CD4-positive, alpha-beta T cell treated with Interleukin-15 for 4 hours (primary cell): ENCODE measurements around the gene STK16.
"Not testable (repeated sequence)": the region's sequence is repeated elsewhere in the genome, so short reads cannot be mapped to it uniquely, and the experiment has no call there.

Experiments
- DNase-seq: peaks from one replicate; pipeline ENCODE4 v3.0.0-alpha.2; 2020; ENCODE audit warnings: low spot score

Gene STK16

GRCh38 chr2:219270055-219270372, 24.7 kb downstream of the STK16 start:
- no peak for DNase-seq

GRCh38 chr2:219271021-219271420, 25.7 kb downstream of the STK16 start:
- no peak for DNase-seq

- no peak for DNase-seq
These were observed 27.1 kb downstream of the STK16 start for GRCh38 chr2:219272356-219272755.

GRCh38 chr2:219272995-219273394, 27.7 kb downstream of the STK16 start:
- DNase-seq = no peak

GRCh38 chr2:219273937-219274336, 28.7 kb downstream of the STK16 start:
- no peak for DNase-seq

DNA sequence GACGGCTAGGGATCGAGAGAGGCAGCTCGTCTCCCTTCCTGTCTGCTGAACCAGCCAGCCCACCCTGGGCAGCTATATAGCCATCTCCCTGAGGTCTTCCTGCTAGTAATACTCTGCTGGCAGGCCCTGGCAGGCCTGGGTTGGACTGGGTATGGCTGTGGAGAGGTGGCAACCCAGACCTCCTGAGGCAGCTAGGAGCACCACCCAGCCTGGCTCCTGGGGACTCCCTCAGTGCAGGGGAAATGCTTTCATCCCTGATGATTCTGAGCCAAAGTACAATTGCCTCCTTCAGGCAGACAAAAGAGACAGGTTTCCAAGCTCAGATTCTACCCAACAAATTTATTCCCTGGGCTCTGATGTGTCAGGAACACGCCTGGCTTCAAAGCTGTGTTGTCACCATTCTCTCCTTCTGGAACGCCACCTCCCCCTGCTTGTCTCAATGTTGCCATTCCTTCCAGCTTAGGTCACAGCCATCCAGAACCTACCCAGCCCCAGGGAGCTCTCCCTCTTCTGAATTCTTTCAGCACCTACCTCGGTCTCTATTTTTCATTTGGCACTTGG, 29.2 kb downstream of the STK16 start:
- DNase-seq = no peak

DNA sequence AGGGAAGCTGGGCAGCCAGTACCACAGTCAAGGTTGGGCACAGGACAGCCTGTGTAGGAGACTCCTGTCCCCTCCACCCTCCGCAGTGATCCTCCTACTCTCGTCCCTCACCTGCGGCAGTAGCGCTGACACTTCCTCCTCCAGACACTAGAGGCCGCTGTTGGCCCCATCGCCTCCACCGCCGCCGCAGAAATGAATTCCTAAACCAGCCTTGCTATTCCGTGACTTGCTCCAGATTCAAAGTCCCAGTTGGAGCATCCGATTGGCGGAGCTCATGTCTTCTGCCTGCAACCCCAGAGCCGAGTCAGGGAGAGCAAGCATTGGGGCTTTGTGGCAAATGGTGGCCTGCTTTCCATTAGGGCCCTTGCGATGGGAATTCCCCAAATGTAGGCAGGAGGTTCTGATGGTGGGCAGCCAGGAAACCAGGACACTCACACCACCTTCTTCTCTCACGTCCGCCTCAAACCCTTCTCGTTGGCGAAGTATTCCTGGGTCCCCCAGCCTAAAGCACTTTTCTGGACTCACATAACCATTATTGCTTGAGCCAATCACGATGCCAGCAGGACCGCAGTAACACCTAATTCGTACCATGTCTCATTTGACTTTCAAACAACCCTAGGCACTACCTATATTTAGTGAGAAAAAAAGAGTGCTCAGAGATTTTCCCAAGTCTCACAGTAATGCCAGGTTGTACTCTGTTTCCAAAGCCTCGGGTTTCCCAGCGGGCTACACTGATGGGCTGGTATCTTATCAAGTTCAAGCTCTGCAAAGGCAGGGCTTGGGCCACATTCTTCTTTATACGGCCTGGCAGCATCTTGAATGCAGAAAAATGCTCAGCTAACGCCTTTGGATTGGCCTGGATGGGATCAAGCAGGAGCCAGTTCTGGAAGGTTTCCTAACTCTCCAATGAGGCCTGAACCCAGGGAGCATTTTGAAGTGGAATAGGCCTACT, 32.7 kb downstream of the STK16 start:
- DNase-seq = peak; percentile 75

DNA sequence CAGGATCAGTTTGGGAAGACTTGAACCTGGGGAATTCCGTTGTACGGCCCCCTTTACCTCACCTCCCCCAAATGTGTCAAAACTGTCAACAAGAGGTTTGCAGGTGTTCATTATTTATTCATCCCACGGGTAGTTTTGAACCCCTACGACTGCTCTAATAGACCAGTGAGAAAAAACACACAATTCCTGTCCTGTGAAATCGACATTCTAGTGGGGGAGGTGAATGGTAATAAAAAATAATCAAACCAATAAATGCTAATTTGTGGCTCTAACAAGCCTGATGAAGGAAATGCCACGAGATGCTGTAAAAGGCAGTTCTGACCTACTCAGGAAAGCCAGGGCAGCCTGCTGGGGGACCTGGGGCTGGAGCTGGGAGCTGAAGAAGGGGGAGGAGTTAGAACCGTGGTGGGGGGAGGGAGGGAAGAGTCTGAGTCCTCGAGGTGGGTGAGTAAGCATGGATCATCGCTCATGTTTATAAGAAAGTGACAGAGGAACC, 33.4 kb downstream of the STK16 start:
- no peak for DNase-seq

GRCh38 chr2:219279151-219279915, 34.1 kb downstream of the STK16 start, which contains the start of gene DNAJB2:
DNAJB2 (plus strand) TSS chr2:219279366; CDS start chr2:219279834, 468 bp downstream.
- peak; percentile 98 for DNase-seq

DNA sequence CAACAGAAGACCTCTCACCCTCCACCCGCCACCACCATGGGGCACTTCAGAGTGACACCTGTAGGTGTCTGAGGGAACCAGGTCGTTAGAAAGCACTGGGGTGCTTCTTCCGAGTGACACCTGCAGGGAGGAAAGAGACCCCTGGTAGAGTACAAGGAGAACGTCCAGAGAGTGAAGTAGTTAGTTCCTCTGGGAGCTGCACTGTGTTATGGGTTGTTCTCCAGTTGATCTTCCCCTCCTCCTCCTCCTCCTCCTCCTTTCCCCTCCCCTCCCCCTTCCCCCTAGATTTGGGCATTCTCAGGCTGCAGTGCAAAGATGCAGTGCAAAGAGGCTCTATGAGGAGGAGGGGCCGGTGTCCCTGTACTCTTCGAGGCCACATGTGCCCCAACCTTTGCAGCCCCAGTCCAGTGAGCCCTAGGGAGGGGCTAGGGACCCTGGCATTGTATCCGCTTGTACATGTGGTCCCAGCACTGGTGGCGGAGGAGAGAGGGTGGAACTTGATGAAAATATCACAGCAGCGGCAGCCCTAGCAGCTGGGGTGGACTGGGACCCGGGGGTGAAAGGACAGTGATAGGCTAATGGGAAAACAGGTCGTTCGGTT, 34.7 kb downstream of the STK16 start:
- DNase-seq = no peak

- no peak for DNase-seq
These were observed 35.4 kb downstream of the STK16 start for GRCh38 chr2:219280651-219281050.

DNA sequence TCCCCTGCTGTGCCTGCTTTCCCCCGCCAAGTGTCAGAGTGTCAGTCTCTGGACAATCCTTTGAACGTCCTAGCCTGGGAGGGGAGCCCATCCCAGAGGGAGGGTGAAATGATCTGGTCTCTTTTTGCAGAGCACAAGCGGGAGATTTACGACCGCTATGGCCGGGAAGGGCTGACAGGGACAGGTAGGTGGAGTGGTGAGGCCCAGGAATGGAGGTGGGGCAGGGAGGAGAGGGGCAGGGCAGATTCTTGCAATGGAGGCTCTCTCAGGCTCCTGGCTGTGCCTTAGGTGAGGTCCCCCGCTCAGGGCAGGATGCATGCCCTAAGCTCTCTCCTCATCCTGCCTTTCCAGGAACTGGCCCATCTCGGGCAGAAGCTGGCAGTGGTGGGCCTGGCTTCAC, 36.3 kb downstream of the STK16 start:
- no peak for DNase-seq

- DNase-seq = no peak
These were observed 37.1 kb downstream of the STK16 start for GRCh38 chr2:219282375-219282774.

- no peak for DNase-seq
These were observed 37.8 kb downstream of the STK16 start for GRCh38 chr2:219282943-219283581.

DNA sequence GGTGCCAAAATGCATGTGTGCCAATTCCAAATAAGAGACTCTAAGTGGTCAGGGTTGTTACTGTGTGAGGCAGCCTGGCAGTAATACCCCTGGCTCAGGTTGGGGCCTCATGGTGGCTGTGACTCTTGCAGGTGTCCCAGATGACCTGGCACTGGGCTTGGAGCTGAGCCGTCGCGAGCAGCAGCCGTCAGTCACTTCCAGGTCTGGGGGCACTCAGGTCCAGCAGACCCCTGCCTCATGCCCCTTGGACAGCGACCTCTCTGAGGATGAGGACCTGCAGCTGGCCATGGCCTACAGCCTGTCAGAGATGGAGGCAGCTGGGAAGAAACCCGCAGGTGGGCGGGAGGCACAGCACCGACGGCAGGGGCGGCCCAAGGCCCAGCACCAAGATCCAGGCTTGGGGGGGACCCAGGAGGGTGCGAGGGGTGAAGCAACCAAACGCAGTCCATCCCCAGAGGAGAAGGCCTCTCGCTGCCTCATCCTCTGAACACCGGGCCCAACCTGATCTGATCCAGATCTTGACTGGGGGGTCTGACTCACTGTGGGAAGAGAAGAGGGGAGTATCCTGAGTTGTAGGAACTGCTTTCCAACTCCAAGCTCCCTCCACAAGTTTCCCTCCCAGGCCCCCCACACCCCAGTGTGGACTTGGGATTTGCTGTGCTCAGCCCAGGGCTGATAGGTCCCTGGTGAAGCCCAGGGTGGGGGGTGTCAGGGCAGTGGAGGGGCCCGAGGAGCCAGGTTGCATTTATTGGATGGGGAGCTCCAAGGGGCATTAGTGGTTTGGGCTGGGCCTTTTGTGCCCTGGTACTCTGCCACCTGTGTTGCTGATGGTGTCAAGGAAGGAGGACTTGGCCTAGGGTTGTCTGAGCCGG, 39.5 kb downstream of the STK16 start:
- no peak for DNase-seq

GRCh38 chr2:219285373-219285735, 40.1 kb downstream of the STK16 start:
- DNase-seq = no peak

GRCh38 chr2:219285894-219286425, 40.7 kb downstream of the STK16 start:
- DNase-seq = no peak

DNA sequence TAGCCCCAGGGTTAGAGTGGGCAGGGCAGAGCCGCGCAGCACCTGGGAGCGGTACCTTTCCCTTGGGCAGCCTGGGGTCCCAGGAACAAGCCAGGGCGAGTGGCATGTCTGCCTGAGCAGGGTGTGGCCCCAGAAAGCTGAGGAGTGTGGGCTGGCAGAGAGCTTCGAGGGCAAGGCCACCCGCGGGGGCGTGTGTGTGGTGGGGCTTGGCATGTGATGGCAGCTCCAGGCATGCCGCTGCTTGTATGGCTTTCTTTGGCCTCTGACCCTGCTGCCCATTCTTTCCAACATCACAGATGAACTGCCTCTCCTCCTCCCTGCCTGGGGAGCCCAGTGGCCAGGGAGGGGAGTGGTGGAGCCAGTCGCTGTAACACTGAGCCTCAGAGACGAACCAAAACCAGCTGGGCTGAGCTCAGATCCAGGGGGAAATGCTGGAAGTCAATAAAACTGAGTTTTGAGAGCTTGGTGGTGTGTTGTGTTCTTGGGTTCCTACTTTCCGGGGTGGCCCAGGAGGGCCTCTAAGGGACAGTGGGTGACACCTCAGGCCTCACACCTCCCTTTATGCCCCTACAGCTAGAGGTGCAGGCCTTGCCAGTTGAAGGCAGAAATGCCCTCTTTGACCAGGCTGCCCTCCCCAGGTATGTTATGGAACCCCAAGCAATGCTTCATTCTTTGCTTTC, 41.3 kb downstream of the STK16 start:
- no peak for DNase-seq

DNA sequence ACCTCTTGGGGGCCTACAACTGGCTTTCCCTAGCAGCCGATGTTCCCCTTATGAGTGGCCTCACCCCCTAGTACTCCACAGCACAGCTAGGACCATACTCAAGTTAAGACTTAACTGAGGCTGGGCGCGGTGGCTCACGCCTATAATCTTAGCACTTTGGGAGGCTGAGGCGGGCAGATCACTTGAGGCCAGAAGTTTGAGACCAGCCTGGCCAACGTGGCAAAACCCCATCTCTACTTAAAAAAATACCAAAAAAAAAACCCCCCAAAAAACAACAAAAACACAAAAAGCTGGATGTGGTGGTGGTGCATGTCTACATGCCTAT, 41.8 kb downstream of the STK16 start:
- not testable (repeated sequence) for DNase-seq
